ENCODE data around the gene MYO18A. TPM values are rescaled to one million over a fixed set of nuclear protein-coding genes. Genes with fewer than 3 reads are reported as not detected.

The MYO18A gene
- total RNA-seq, 4 donors from 2014 or later, result 112 to 191 (median 136) TPM

GRCh38 chr17:29021226-29021625 is 159.0 kb downstream of the MYO18A start:
- no peak for TF ChIP-seq POLR2AphosphoS5 (IDR thresholded peaks at IDR 0.05)
- 70 to 71% methylated on average over 2 to 7 of the region's 7 CpGs for WGBS, 2 donors (ENCODE audit: low coverage in 1 of 2)
- Histone ChIP-seq H3K9me3 (no peaks in the 10 kb centered on the region), H3K4me3 (no peak overlapping the region), H3K36me3 (no peaks in the 10 kb centered on the region), H3K27ac (no peak overlapping the region), H3K27me3 (peaks cover 76% of the 10 kb centered on the region), H3K4me1 (peaks cover 0 to 10% (median 4%) of the 10 kb centered on the region in 4 donors)
- no peak for DNase-seq
- in situ Hi-C loops (cut with MboI; ENCODE audit: low pct_ligation_motif_present in 1 of 4, low pct_unique_long_range_greater_than_20kb in 1 of 4, low sequenced_read_pairs in 3 of 4) (loop anchor here in 1 of 4 donors (25.0 kb wide), 1 partner anchor 216 kb away; the partner anchor contains the start of gene CRYBA1), intact Hi-C loops (cut with DNase I; ENCODE audit: low total_unique reads) (no loop called here)

Other genes with a start within 250 kb of the MYO18A start
- 100 to 1,000 TPM in 1 of 4 donors, 10 to 100 TPM in 3; 43.5 to 134 (median 60.5) TPM for gene PHF12, start 228.9 kb downstream of the MYO18A start, total RNA-seq
- under 1 TPM in 1 of 4 donors, not detected in 3; 0.14 TPM for gene SEZ6, start 174.4 kb downstream of the MYO18A start, total RNA-seq
- 10 to 100 TPM in 1 of 4 donors, 1 to 10 TPM in 2, not detected in 1; 1.2 to 15.3 (median 1.6) TPM for gene PIPOX, start 137.3 kb downstream of the MYO18A start, total RNA-seq
- gene CRYBA1, start 66.5 kb upstream of the MYO18A start, total RNA-seq, result not detected
- 10 to 100 TPM; 19.8 to 40.8 (median 25.4) TPM for gene NUFIP2, start 113.8 kb upstream of the MYO18A start, total RNA-seq
- gene TAOK1, start 210.0 kb upstream of the MYO18A start, total RNA-seq, result 10 to 100 TPM; 27.5 to 92.4 (median 43.6) TPM